GM18858 (cell line): ENCODE data around the gene GZF1.

Source experiments
- ATAC-seq: cut with Tn5 transposase; IDR thresholded peaks from one replicate; pipeline ENCODE4 v1.9.1; 2021; ENCODE audit not compliant: unreplicated experiment

GZF1 gene

GRCh38 chr20:23361476-23362391, at the start of gene GZF1:
Gene GZF1 (plus strand): TSS chr20:23362182. CDS start chr20:23364384, 2,202 bp downstream.
- ATAC-seq: peak; percentile 44

- ATAC-seq: no peak
These were observed 48.7 kb upstream of the GZF1 start for GRCh38 chr20:23313271-23313670.

GRCh38 chr20:23314699-23315098, 47.3 kb upstream of the GZF1 start:
- ATAC-seq: no peak

GRCh38 chr20:23315099-23315498, 46.9 kb upstream of the GZF1 start:
- no peak for ATAC-seq

- ATAC-seq: no peak
These were observed 45.4 kb upstream of the GZF1 start for GRCh38 chr20:23316626-23317025.

- no peak for ATAC-seq
These were observed 44.9 kb upstream of the GZF1 start for GRCh38 chr20:23317081-23317480.

GRCh38 chr20:23318347-23318746, 43.6 kb upstream of the GZF1 start:
- ATAC-seq: no peak

GRCh38 chr20:23320317-23320716, 41.7 kb upstream of the GZF1 start:
- ATAC-seq: no peak

GRCh38 chr20:23325107-23325506, 36.9 kb upstream of the GZF1 start:
- no peak for ATAC-seq

GRCh38 chr20:23326774-23327173, 35.2 kb upstream of the GZF1 start:
- ATAC-seq: no peak

GRCh38 chr20:23327617-23328333, 34.2 kb upstream of the GZF1 start:
- no peak for ATAC-seq

- no peak for ATAC-seq
These were observed 30.3 kb upstream of the GZF1 start for GRCh38 chr20:23331450-23332350.

GRCh38 chr20:23332467-23332866, 29.5 kb upstream of the GZF1 start:
- ATAC-seq: no peak

- ATAC-seq: no peak
These were observed 27.9 kb upstream of the GZF1 start for GRCh38 chr20:23334111-23334510.

GRCh38 chr20:23335521-23335920, 26.5 kb upstream of the GZF1 start:
- ATAC-seq: no peak

- no peak for ATAC-seq
These were observed 25.5 kb upstream of the GZF1 start for GRCh38 chr20:23336476-23336875.

- no peak for ATAC-seq
These were observed 24.7 kb upstream of the GZF1 start for GRCh38 chr20:23337312-23337711.

GRCh38 chr20:23339986-23340385, 22.0 kb upstream of the GZF1 start:
- no peak for ATAC-seq

GRCh38 chr20:23340524-23340923, 21.5 kb upstream of the GZF1 start:
- ATAC-seq: no peak

GRCh38 chr20:23341073-23341472, 20.9 kb upstream of the GZF1 start:
- no peak for ATAC-seq

- no peak for ATAC-seq
These were observed 18.4 kb upstream of the GZF1 start for GRCh38 chr20:23343590-23343989.
